A673 (cell line): ENCODE measurements around the gene KRTAP20-1. TPM values are rescaled to one million over a fixed set of nuclear protein-coding genes. Genes with fewer than 3 reads are reported as not detected.

Experiments
- BruUV-seq: library from RNA; stranded (reverse); fragments of 400-500 nt; replicated peaks from 2 replicates; lab custom pipeline; 2021; lab: Mats Ljungman, UMichigan
- CTCF ChIA-PET: fragments of 300-600 bp; sonication (Branson Sonifier 250); formaldehyde crosslinking; loops from one replicate; lab custom pipeline; 2022; ENCODE audit warnings: antibody characterized with exemption; lab: Charles Lee
- POLR2A ChIA-PET: fragments of 300-600 bp; sonication (Branson Sonifier 250); formaldehyde crosslinking; loops from one replicate; lab custom pipeline; 2022; ENCODE audit warnings: antibody characterized with exemption; ENCODE audit not compliant: low non-redundant PET; lab: Charles Lee
- DNase-seq: peaks from one replicate; pipeline ENCODE4 v3.0.0-alpha.2; 2015; ENCODE audit warnings: low spot score
- H3K27ac ChIP-seq: fragments of 200-600 bp; sonication (generic); 2 replicates; pipeline ENCODE4 v1.5.1; 2016; ENCODE audit warnings: mixed run types, low read depth, mild to moderate bottlenecking, mixed read lengths, antibody characterized with exemption, low read length; ENCODE audit not compliant: poor library complexity, severe bottlenecking
- H3K27me3 ChIP-seq: fragments of 200-600 bp; sonication (generic); replicated peaks from 2 replicates; pipeline ENCODE4 v1.6.1; 2017; ENCODE audit warnings: mixed run types, low read depth, mild to moderate bottlenecking, mixed read lengths, antibody characterized with exemption, low read length; ENCODE audit not compliant: insufficient read depth, poor library complexity
- H3K36me3 ChIP-seq: fragments of 200-600 bp; sonication (generic); 2 replicates; pipeline ENCODE4 v1.6.1; 2016; ENCODE audit warnings: mixed run types, mild to moderate bottlenecking, mixed read lengths, antibody characterized with exemption, low read length; ENCODE audit not compliant: insufficient read depth, poor library complexity, severe bottlenecking
- H3K4me1 ChIP-seq: fragments of 200-600 bp; sonication (generic); 2 replicates; pipeline ENCODE4 v1.6.1; 2017; ENCODE audit warnings: mixed run types, mild to moderate bottlenecking, mixed read lengths, antibody characterized with exemption, low read length; ENCODE audit not compliant: insufficient read depth, poor library complexity, severe bottlenecking
- H3K4me3 ChIP-seq: fragments of 200-600 bp; sonication (generic); 2 replicates; pipeline ENCODE4 v1.5.1; 2016; ENCODE audit warnings: low read depth, mixed run types, mild to moderate bottlenecking, mixed read lengths, low read length; ENCODE audit not compliant: poor library complexity, severe bottlenecking
- H3K9me3 ChIP-seq: fragments of 200-600 bp; sonication (generic); 2 replicates; pipeline ENCODE4 v1.6.1; 2016; ENCODE audit warnings: mixed run types, low read depth, mild to moderate bottlenecking, mixed read lengths, antibody characterized with exemption, low read length; ENCODE audit not compliant: poor library complexity, severe bottlenecking
- EZH2 ChIP-seq: fragments of 200-600 bp; sonication (generic); IDR thresholded peaks from 2 replicates; pipeline ENCODE4 v1.6.1; 2017; ENCODE audit warnings: borderline replicate concordance, low read depth, mild to moderate bottlenecking, mixed read lengths, antibody characterized with exemption, low read length; ENCODE audit not compliant: poor library complexity, severe bottlenecking
- intact Hi-C: fragments of 100-400 bp; cut with micrococcal nuclease; formaldehyde crosslinking; loops from one replicate; pipeline ENCODE4 v1.10.0; 2022; ENCODE audit not compliant: unreplicated experiment
- total RNA-seq: library from RNA; stranded (reverse); gene quantifications from 2 replicates; pipeline ENCODE4 v1.2.3, GENCODE V29; 2021
- TF ChIP-seq, protein P1 (sequence below): fragments of 300-800, 200-600 bp; sonication (generic); conservative IDR thresholded peaks from 2 replicates; pipeline ENCODE4 v1.5.1; 2017; ENCODE audit warnings: low read depth, mild to moderate bottlenecking, antibody characterized with exemption, low read length, moderate library complexity, mixed read lengths

Gene KRTAP20-1
- total RNA-seq, 1 experiment from 2014 or later, result not detected

- POLR2A ChIA-PET, result no interaction called here
- CTCF ChIA-PET, result no interaction called here
Observed at GRCh38 chr21:30605968-30606367, 10.3 kb upstream of the KRTAP20-1 start.

GRCh38 chr21:30612132-30612531, 4.1 kb upstream of the KRTAP20-1 start:
- Histone ChIP-seq H3K4me1 (no peaks in the 10 kb centered on the region), H3K4me3 (no peak overlapping the region), H3K9me3 (no peaks in the 10 kb centered on the region), H3K27ac (no peak overlapping the region), H3K27me3 (no peaks in the 10 kb centered on the region), H3K36me3 (no peaks in the 10 kb centered on the region)
- TF ChIP-seq, protein P1, sequence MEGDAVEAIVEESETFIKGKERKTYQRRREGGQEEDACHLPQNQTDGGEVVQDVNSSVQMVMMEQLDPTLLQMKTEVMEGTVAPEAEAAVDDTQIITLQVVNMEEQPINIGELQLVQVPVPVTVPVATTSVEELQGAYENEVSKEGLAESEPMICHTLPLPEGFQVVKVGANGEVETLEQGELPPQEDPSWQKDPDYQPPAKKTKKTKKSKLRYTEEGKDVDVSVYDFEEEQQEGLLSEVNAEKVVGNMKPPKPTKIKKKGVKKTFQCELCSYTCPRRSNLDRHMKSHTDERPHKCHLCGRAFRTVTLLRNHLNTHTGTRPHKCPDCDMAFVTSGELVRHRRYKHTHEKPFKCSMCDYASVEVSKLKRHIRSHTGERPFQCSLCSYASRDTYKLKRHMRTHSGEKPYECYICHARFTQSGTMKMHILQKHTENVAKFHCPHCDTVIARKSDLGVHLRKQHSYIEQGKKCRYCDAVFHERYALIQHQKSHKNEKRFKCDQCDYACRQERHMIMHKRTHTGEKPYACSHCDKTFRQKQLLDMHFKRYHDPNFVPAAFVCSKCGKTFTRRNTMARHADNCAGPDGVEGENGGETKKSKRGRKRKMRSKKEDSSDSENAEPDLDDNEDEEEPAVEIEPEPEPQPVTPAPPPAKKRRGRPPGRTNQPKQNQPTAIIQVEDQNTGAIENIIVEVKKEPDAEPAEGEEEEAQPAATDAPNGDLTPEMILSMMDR, result no peak
- no peak for TF ChIP-seq EZH2
- BruUV-seq, result no TSS peak
- intact Hi-C loops, result no loop called here
- no peak for DNase-seq
- POLR2A ChIA-PET, result no interaction called here
- CTCF ChIA-PET, result no interaction called here

More at GRCh38 chr21:30605968-30606367, 10.3 kb upstream of the KRTAP20-1 start:
- Histone ChIP-seq H3K27ac (no peak overlapping the region), H3K4me1 (no peaks in the 10 kb centered on the region), H3K9me3 (peaks cover 11% of the 10 kb centered on the region), H3K36me3 (no peaks in the 10 kb centered on the region), H3K4me3 (no peak overlapping the region), H3K27me3 (no peaks in the 10 kb centered on the region)
- no peak for DNase-seq
- intact Hi-C loops, result no loop called here
- TF ChIP-seq, protein P1, result no peak
- TF ChIP-seq EZH2, result no peak
- BruUV-seq, result no TSS peak

DNA sequence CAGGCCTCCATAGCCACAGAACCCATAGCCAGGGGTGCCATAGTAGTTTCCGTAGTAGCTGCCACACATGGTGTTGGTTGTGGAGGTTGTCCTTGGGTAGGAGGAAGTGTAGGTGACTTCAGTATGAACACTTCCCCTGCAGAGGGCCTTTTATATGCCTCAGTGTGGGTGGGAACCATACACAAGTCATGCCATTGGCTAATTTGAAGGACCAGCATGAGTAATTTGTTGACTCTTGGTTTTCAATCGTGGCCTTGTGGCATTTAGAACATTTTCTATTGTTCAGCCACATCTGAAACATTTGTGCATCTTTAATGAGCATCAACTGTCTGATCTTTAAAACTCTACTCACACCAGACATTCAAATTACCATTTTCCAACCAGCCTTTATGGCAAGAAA, 2.4 kb upstream of the KRTAP20-1 start, which contains the start of gene KRTAP6-1:
TSS of gene KRTAP6-1 (minus strand) at position 95 of the 400 bp plus-strand sequence. CDS start at position 69, 26 bp downstream.
- CTCF ChIA-PET, result no interaction called here
- no TSS peak for BruUV-seq

More for the DNA sequence above, 2.4 kb upstream of the KRTAP20-1 start, which contains the start of gene KRTAP6-1:
- TF ChIP-seq, protein P1, result no peak
- TF ChIP-seq EZH2, result no peak
- POLR2A ChIA-PET, result interaction anchor here (0.5 kb wide), 1 partner anchor 1667 kb away, joined by 3 read pairs; no protein-coding TSS in a partner anchor
- no peaks in the 10 kb centered on the region for H3K36me3 ChIP-seq
- H3K27me3 ChIP-seq, result no peaks in the 10 kb centered on the region
- no peaks in the 10 kb centered on the region for H3K9me3 ChIP-seq
- no peak within 1 kb of the TSS for H3K27ac ChIP-seq
- no peak for DNase-seq
- H3K4me3 ChIP-seq, result no peak within 1 kb of the TSS
- intact Hi-C loops, result no loop called here
- H3K4me1 ChIP-seq, result no peaks in the 10 kb centered on the region
